ENCODE results near the gene RILPL1. TPM values are rescaled to one million over a fixed set of nuclear protein-coding genes. Genes with fewer than 3 reads are reported as not detected.

RILPL1 gene
- total and polyA plus RNA-seq, 9 of the 15 experiments (the other 6 are each of a cell fraction or from before 2014, with no cell fraction given): 0.25 to 10.6 (median 8.6) TPM

GRCh38 chr12:123436017-123436964 is 97.2 kb downstream of the RILPL1 start, which contains the start of gene RILPL2 (continued):
- peak in 2 of 3 experiments; percentile 42 to 85; a peak in 3 of 6 replicates for TF ChIP-seq ZBTB11 (CRISPR knock-in tag; IDR thresholded peaks at IDR 0.05)
- TF ChIP-seq SMAD4 (CRISPR knock-in tag; conservative IDR thresholded peaks at IDR 0.05): peak; percentile 50
- no peak for TF ChIP-seq ZNF592 (IDR thresholded peaks at IDR 0.05)
- TF ChIP-seq NR2C2 (CRISPR knock-in tag; IDR thresholded peaks at IDR 0.05): peak; percentile 50; the same call in 1 of the 2 replicates
- peak; percentile 88 for TF ChIP-seq NR2C2 (tag; IDR thresholded peaks at IDR 0.05)
- TF ChIP-seq TEAD2 (tag; IDR thresholded peaks at IDR 0.05): no peak
- TF ChIP-seq SAFB (IDR thresholded peaks at IDR 0.05; ENCODE audit: borderline replicate concordance, low read depth, low read length): no peak
- no peak for TF ChIP-seq NFIX (CRISPR knock-in tag; IDR thresholded peaks at IDR 0.05; ENCODE audit: low read depth)
- TF ChIP-seq CTBP1 (IDR thresholded peaks at IDR 0.05; ENCODE audit: borderline replicate concordance): peak; percentile 76
- peak; percentile 84 for TF ChIP-seq GABPA (tag; conservative IDR thresholded peaks at IDR 0.05; ENCODE audit: low read depth)
- no peak for TF ChIP-seq SAP30 (IDR thresholded peaks at IDR 0.05; ENCODE audit: borderline replicate concordance, insufficient read depth, low read depth, low read length, poor library complexity, severe bottlenecking)
- peak; percentile 7 for TF ChIP-seq NFYB (IDR thresholded peaks at IDR 0.05; ENCODE audit: extremely low read depth, insufficient read length)

Data from K562 (cell line).